ENCODE results near the gene BTBD9.

- TF ChIP-seq CTCF (IDR thresholded peaks at IDR 0.05), result no peak
- no peak for TF ChIP-seq POLR2A (IDR thresholded peaks at IDR 0.05)
Observed at GRCh38 chr6:38146734-38147027, 493.0 kb downstream of the BTBD9 start.

All from Peyer's patch (tissue), 4 donors.